GM06990 (cell line): ENCODE results near the gene DAB2IP.

Experiments used
- DNase-seq: peaks from one replicate; pipeline ENCODE4 v3.0.0-alpha.2; 2011; ENCODE audit not compliant: insufficient read length; ENCODE audit errors: extremely low read depth
- H3K27me3 ChIP-seq: replicated peaks from 2 replicates; pipeline ENCODE4 v1.6.0; 2011; ENCODE audit warnings: low read length; ENCODE audit not compliant: control insufficient read depth, insufficient read depth
- H3K36me3 ChIP-seq: 2 replicates; pipeline ENCODE4 v1.5.1; 2011; ENCODE audit warnings: low read length; ENCODE audit not compliant: control insufficient read depth, insufficient read depth
- H3K4me3 ChIP-seq: replicated peaks from 2 replicates; pipeline ENCODE4 v1.5.1; 2011; ENCODE audit warnings: low read depth, mild to moderate bottlenecking, control low read depth, low read length
- TF ChIP-seq, protein P1 (sequence below): IDR thresholded peaks from 2 replicates; pipeline ENCODE4 v1.5.1; 2011; ENCODE audit warnings: low read length, control low read depth, mild to moderate bottlenecking, inconsistent platforms; ENCODE audit not compliant: insufficient read depth, poor library complexity, severe bottlenecking

The DAB2IP gene

DNA sequence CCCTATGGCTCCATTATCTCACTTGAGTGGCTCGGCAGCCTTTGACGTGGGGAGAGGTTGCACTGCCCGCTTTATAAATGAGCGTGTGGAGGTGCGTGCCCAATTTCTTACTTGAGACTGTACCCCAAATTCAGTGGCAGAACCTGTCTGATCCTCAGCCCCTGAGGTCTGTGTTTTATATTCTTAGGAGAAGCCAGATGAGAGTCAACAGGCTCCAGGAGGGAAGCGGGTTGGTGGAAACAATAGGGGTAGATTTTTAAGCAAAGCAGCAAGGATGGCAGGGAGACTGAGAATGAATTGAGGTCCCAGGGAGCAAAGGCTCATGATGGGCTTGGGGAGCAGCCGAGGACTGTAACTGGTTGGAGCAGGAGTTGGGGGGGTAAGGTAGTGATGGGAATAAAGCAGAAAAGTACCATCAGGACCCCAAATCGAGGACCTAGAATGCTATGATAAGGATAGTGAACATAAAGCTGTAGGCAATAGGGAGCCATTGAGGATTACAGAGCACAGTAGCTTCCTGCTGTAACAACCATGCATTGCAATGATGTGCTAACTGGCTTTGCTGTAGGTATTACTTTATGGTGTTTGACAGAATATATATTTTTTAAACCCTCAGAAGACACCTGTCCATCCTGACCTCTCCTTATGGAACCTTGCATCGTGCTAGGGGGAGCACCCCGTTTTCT lies 43.1 kb upstream of the DAB2IP start:
- DNase-seq: no peak
- peaks cover 2% of the 10 kb centered on the region for H3K27me3 ChIP-seq
- TF ChIP-seq, protein P1, sequence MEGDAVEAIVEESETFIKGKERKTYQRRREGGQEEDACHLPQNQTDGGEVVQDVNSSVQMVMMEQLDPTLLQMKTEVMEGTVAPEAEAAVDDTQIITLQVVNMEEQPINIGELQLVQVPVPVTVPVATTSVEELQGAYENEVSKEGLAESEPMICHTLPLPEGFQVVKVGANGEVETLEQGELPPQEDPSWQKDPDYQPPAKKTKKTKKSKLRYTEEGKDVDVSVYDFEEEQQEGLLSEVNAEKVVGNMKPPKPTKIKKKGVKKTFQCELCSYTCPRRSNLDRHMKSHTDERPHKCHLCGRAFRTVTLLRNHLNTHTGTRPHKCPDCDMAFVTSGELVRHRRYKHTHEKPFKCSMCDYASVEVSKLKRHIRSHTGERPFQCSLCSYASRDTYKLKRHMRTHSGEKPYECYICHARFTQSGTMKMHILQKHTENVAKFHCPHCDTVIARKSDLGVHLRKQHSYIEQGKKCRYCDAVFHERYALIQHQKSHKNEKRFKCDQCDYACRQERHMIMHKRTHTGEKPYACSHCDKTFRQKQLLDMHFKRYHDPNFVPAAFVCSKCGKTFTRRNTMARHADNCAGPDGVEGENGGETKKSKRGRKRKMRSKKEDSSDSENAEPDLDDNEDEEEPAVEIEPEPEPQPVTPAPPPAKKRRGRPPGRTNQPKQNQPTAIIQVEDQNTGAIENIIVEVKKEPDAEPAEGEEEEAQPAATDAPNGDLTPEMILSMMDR: no peak
- no peak overlapping the region for H3K4me3 ChIP-seq
- no peaks in the 10 kb centered on the region for H3K36me3 ChIP-seq

DNA sequence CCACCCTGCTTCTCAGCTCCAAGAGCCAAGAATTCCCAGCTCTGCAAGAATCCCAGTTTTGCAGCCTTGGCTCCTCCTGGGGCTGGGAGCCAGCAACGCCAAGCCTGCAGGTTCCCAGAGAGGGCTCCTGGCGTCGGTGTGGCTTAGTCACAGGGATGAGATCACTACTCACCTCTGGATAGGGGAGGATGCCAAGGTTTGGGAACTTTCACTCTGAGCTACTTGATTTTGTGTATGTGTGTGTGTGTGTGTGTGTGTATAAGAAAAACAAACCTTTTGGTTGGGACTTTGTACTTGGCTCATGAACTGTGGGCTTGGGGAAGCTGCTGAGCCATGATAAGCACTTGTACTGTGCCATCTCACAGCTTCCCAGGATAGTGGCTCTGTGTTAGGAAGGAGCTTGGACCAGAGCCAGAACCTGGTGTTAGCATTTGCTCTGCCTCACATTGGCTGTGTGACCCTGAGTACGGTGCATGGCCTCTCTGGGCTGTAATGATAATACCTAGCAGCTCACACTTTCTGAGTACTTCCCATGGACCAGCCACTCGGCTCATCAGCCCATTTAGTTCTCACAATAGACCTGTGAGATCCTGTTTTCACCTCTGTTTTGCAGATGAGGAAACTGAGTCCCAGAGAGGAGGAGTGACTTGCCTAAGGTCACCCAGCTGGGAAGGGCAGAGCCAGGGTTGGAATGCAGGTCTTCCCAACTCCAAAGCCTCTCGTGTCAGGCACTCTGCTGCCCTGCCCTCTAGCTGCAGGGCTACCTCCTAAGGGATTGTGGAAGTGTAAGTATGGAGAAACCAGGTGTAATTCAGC lies 41.4 kb upstream of the DAB2IP start:
- H3K4me3 ChIP-seq: no peak overlapping the region
- TF ChIP-seq, protein P1: no peak
- H3K36me3 ChIP-seq: no peaks in the 10 kb centered on the region
- no peak for DNase-seq
- H3K27me3 ChIP-seq: peaks cover 2% of the 10 kb centered on the region

GRCh38 chr9:121610638-121610953 lies 40.8 kb upstream of the DAB2IP start:
- no peak for DNase-seq
- no peak overlapping the region for H3K4me3 ChIP-seq
- no peaks in the 10 kb centered on the region for H3K36me3 ChIP-seq
- peaks cover 2% of the 10 kb centered on the region for H3K27me3 ChIP-seq
- TF ChIP-seq, protein P1: no peak

- no peak for DNase-seq
- Histone ChIP-seq H3K4me3 (no peak overlapping the region), H3K36me3 (no peaks in the 10 kb centered on the region), H3K27me3 (peaks cover 2% of the 10 kb centered on the region)
- TF ChIP-seq, protein P1: no peak
Observed at GRCh38 chr9:121612511-121612998, 38.9 kb upstream of the DAB2IP start.

GRCh38 chr9:121613009-121613752 lies 38.3 kb upstream of the DAB2IP start:
- DNase-seq: no peak
- Histone ChIP-seq H3K27me3 (peaks cover 2% of the 10 kb centered on the region), H3K4me3 (no peak overlapping the region)

More at GRCh38 chr9:121613009-121613752, 38.3 kb upstream of the DAB2IP start:
- no peaks in the 10 kb centered on the region for H3K36me3 ChIP-seq
- TF ChIP-seq, protein P1: no peak
